Colonic mucosa (tissue), 4 donors: ENCODE data around the gene SLC12A7. TPM values are rescaled to one million over a fixed set of nuclear protein-coding genes. Genes with fewer than 3 reads are reported as not detected.

Experiments used
- DNase-seq: peaks from one replicate; pipeline ENCODE4 v3.0.0-alpha.2; 2020
- H3K27ac ChIP-seq: fragments of 200-600 bp; one replicate; pipeline ENCODE4 v1.8.0; 2021
- H3K27me3 ChIP-seq: fragments of 200-600 bp; one replicate; pipeline ENCODE4 v1.8.0; 2021
- H3K36me3 ChIP-seq: fragments of 200-600 bp; one replicate; pipeline ENCODE4 v1.8.0; 2021
- H3K4me1 ChIP-seq: fragments of 200-600 bp; one replicate; pipeline ENCODE4 v1.8.0; 2021; ENCODE audit warnings: mild to moderate bottlenecking
- H3K4me3 ChIP-seq: fragments of 200-600 bp; one replicate; pipeline ENCODE4 v1.8.0; 2021
- H3K9ac ChIP-seq, 2 donors: one replicate each; pipeline ENCODE4 v1.7.0; 2013; ENCODE audit warnings: control low read depth in 2 of 2, low read depth in 2 of 2, low read length in 2 of 2
- H3K9me3 ChIP-seq: fragments of 200-600 bp; one replicate; pipeline ENCODE4 v1.8.0; 2021
- intact Hi-C: fragments of 100-400 bp; cut with DNase I; formaldehyde crosslinking; loops from one replicate; pipeline ENCODE4 v1.14.1; 2022
- total RNA-seq, 2 donors: library from RNA; stranded (reverse); fragmentation: NEBNext Ultra II Directional in 1 of 2; extraction: Animal tissue kit (Norgen Biotek cat#: 25700) in 1 of 2; gene quantifications; one replicate each; pipeline ENCODE4 v1.2.1, GENCODE V29; 2021
- TF ChIP-seq, protein P1 (sequence below): fragments of 200-600 bp; IDR thresholded peaks from one replicate; pipeline ENCODE4 v1.8.0; 2022; ENCODE audit warnings: antibody characterized with exemption, mild to moderate bottlenecking
- donor health status: healthy.
- donor health status: DM: no; HTN: no; CAD: no.
- donor health status: DM: no; HTN: no; CAD: no.

The SLC12A7 gene
- total RNA-seq, 2 donors from 2014 or later = 64.6 to 81.2 TPM

DNA sequence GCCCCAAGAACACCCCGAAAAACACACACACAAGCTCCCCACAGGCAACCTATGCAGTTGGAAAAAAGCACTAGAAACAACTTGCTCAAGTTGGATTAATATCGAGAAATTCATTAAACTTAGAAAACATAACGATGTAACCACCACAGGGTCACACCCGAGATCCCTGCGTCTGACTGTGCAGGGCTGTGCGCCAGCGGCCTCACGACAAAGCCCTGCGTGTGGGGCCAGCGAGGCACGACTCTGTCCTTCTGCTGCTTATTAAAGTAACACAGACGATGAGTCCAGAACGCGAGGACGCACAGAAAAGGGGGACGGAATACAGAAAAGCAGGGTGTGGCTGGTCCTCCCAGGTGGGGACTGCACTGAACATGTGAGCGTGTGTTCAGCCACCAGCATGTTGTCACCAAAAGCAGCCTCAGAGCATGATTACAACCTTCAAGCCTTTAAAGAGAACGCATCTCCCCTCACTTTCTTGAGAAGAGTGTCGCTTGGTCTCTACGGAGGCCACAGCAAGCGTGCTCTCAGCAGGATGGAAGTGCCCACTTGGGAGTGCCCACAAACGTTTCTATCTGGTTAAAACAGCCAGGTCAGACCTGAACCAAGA is 14.4 kb downstream of the SLC12A7 start:
- Histone ChIP-seq H3K4me1 (no peaks in the 10 kb centered on the region), H3K9me3 (no peaks in the 10 kb centered on the region), H3K27ac (no peak overlapping the region), H3K36me3 (no peaks in the 10 kb centered on the region), H3K4me3 (no peak overlapping the region), H3K9ac (no peak overlapping the region), H3K27me3 (no peaks in the 10 kb centered on the region)
- no peak for DNase-seq
- intact Hi-C loops = no loop called here
- TF ChIP-seq, protein P1, sequence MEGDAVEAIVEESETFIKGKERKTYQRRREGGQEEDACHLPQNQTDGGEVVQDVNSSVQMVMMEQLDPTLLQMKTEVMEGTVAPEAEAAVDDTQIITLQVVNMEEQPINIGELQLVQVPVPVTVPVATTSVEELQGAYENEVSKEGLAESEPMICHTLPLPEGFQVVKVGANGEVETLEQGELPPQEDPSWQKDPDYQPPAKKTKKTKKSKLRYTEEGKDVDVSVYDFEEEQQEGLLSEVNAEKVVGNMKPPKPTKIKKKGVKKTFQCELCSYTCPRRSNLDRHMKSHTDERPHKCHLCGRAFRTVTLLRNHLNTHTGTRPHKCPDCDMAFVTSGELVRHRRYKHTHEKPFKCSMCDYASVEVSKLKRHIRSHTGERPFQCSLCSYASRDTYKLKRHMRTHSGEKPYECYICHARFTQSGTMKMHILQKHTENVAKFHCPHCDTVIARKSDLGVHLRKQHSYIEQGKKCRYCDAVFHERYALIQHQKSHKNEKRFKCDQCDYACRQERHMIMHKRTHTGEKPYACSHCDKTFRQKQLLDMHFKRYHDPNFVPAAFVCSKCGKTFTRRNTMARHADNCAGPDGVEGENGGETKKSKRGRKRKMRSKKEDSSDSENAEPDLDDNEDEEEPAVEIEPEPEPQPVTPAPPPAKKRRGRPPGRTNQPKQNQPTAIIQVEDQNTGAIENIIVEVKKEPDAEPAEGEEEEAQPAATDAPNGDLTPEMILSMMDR = no peak

DNA sequence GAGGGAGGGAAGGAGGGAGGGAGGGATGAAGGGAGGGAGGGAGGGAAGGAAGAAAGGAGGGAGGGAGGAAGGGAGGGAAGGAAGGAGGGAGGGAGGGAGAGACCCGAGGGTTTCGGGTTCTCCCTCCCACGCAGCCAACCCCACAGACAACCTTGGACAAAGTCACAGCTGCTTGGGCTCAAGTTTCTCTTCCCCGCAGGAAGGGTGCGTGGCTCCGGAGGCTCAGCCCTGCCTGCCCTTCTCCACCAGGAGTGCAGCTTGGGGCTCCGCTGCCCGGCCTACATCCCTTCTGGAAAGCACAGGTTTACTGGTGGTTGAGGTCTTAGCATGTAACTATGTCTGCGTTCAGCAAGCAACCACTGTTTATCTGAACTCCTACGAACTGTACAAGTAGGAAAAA is 15.0 kb downstream of the SLC12A7 start:
- no peaks in the 10 kb centered on the region for H3K27me3 ChIP-seq
- intact Hi-C loops = no loop called here
- TF ChIP-seq, protein P1 = no peak
- H3K27ac ChIP-seq = no peak overlapping the region
- H3K9me3 ChIP-seq = no peaks in the 10 kb centered on the region
- H3K4me3 ChIP-seq = no peak overlapping the region
- no peaks in the 10 kb centered on the region for H3K36me3 ChIP-seq
- no peak overlapping the region for H3K9ac ChIP-seq
- DNase-seq = no peak
- no peaks in the 10 kb centered on the region for H3K4me1 ChIP-seq

DNA sequence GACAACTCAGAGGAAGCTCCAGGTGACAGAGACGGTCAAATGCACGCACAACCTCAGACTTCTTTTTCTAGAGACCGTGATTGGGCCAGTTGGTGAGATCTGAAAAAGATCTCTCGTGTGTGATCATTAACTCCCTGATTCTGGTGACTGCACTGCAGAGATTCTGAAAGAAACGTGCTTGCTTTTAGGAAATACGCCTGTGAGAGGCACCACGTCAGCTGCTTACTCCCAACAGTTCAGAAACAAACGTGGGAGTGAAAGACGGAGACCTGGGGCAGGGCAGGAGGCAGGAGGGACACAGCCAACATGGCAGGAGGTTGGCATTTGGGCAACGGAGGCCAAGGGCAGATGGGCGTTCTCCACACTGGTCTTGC is 15.9 kb downstream of the SLC12A7 start:
- intact Hi-C loops = no loop called here
- Histone ChIP-seq H3K9me3 (no peaks in the 10 kb centered on the region), H3K4me1 (no peaks in the 10 kb centered on the region), H3K36me3 (no peaks in the 10 kb centered on the region), H3K9ac (no peak overlapping the region), H3K4me3 (no peak overlapping the region), H3K27ac (no peak overlapping the region), H3K27me3 (no peaks in the 10 kb centered on the region)
- DNase-seq = no peak
- TF ChIP-seq, protein P1 = no peak

DNA sequence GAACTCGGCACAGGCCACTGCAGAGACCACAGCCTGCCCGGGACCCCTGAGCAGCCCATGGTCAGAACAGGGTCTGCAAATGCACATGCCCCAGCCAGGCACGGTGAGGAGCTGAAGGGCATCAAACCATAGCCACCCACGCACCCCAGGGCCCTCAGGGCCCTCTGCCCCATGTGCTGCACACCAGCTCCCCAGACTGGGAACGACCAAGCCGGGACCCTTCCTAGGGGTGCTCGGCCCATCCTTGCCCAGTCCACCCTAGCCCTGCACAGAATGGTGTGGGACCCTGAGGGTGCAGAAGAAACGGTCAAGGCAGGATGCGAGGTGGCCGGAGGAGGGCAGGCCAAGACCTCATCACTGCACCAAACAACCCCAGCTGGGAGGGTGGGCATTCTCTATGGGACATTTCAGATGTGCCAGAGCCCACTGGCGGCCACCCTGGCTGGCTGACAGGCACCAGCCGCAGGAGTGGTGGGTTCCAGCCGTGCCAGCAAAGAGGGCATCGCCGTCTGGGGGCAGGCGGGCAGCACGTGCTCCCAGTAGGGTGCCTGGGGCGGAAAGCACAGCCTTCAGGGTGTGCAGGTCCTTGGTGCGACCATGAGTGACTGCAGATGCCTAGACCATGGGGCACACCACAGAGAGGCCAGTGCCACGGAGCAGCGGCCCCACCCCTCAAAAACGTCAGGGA is 16.4 kb downstream of the SLC12A7 start:
- H3K27ac ChIP-seq = no peak overlapping the region
- H3K4me1 ChIP-seq = no peaks in the 10 kb centered on the region
- no peaks in the 10 kb centered on the region for H3K36me3 ChIP-seq
- intact Hi-C loops = no loop called here
- no peak overlapping the region for H3K4me3 ChIP-seq
- H3K9ac ChIP-seq = no peak overlapping the region
- TF ChIP-seq, protein P1 = no peak
- H3K27me3 ChIP-seq = no peaks in the 10 kb centered on the region
- no peak for DNase-seq
- H3K9me3 ChIP-seq = no peaks in the 10 kb centered on the region

DNA sequence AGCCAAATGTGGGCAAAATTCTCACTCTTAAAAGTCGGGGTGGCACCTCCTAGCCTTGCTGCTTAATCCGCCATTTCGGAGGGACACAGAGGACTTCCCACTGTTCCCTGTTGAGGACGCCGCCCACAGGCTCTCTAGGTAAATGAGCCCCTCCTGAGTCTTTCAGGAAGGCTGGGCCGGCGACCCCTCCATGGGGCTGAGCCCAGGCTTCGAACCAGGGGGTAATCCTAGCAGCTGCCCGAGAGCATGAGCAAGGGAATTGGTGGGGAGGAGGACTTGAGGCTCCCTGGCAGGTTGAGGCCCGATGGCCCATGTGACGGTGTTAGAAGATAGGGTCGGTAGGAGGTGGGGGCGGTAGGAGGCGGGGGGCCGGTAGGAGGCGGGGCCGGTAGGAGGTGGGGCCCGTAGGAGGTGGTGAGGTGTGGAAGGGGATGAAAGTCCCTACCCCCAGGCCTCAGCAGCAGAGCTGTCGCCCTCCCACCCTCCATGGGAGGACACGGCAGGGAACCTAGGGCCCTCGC is 17.1 kb downstream of the SLC12A7 start:
- Histone ChIP-seq H3K27me3 (no peaks in the 10 kb centered on the region), H3K27ac (no peak overlapping the region), H3K36me3 (no peaks in the 10 kb centered on the region), H3K4me3 (no peak overlapping the region), H3K9me3 (no peaks in the 10 kb centered on the region), H3K9ac (no peak overlapping the region), H3K4me1 (no peaks in the 10 kb centered on the region)
- DNase-seq = no peak
- TF ChIP-seq, protein P1 = no peak
- intact Hi-C loops = no loop called here
